Panc1 (cell line): ENCODE measurements around the gene PFKL. TPM values are rescaled to one million over a fixed set of nuclear protein-coding genes. Genes with fewer than 3 reads are reported as not detected.

Experiments used
- ATAC-seq: fragments of 200-7000 bp; cut with Tn5 transposase; 2 replicates; pipeline ENCODE4 v1.9.1; 2020; ENCODE audit warnings: mild to moderate bottlenecking, moderate library complexity
- BruUV-seq: library from RNA; stranded (reverse); fragments of 400-500 nt; replicated peaks from 2 replicates; lab custom pipeline; 2021; lab: Mats Ljungman, UMichigan
- CTCF ChIA-PET: fragments of 300-600 bp; sonication (Branson Sonifier 250); formaldehyde crosslinking; loops from one replicate; lab custom pipeline; 2022; ENCODE audit warnings: antibody characterized with exemption; lab: Charles Lee
- POLR2A ChIA-PET: fragments of 300-600 bp; sonication (Branson Sonifier 250); formaldehyde crosslinking; loops from one replicate; lab custom pipeline; 2022; ENCODE audit warnings: antibody characterized with exemption; lab: Charles Lee
- DNase-seq: peaks from one replicate; pipeline ENCODE4 v3.0.0-alpha.2; 2010; ENCODE audit warnings: low read depth, low spot score
- H3K27ac ChIP-seq: 2 replicates; pipeline ENCODE4 v1.5.1; 2011; ENCODE audit warnings: mild to moderate bottlenecking, low read length, inconsistent platforms
- H3K27me3 ChIP-seq: fragments of 200-500 bp; sonication (Bioruptor generic); 2 replicates; pipeline ENCODE4 v1.6.0; 2014; ENCODE audit warnings: low read length, inconsistent platforms; ENCODE audit not compliant: control insufficient read depth, insufficient read depth
- H3K36me3 ChIP-seq: fragments of 200-500 bp; sonication (Bioruptor generic); 2 replicates; pipeline ENCODE4 v1.5.1; 2014; ENCODE audit warnings: inconsistent platforms, mild to moderate bottlenecking, low read length, moderate library complexity; ENCODE audit not compliant: control insufficient read depth, insufficient read depth
- H3K4me1 ChIP-seq: 2 replicates; pipeline ENCODE4 v1.5.1; 2011; ENCODE audit warnings: inconsistent platforms, mild to moderate bottlenecking, low read length, moderate library complexity; ENCODE audit not compliant: control insufficient read depth, insufficient read depth
- H3K4me3 ChIP-seq, 2 experiments: 2 replicates each; pipeline ENCODE4 v1.5.1; 2011 to 2012; ENCODE audit warnings: low read depth in 2 of 2, low read length in 2 of 2, mild to moderate bottlenecking in 2 of 2, inconsistent platforms in 1 of 2, moderate library complexity in 1 of 2
- H3K9me3 ChIP-seq: fragments of 200-500 bp; sonication (Bioruptor generic); 2 replicates; pipeline ENCODE4 v1.5.1; 2014; ENCODE audit warnings: low read depth, mild to moderate bottlenecking, inconsistent platforms, low read length, moderate library complexity; ENCODE audit not compliant: control insufficient read depth, insufficient read depth
- CTCF ChIP-seq: fragments of 450-650 bp; IDR thresholded peaks from 2 replicates; pipeline ENCODE4 v1.5.1; 2017; ENCODE audit warnings: mild to moderate bottlenecking
- POLR2AphosphoS5 ChIP-seq: IDR thresholded peaks from 2 replicates; pipeline ENCODE4 v1.6.1; 2012; ENCODE audit warnings: mild to moderate bottlenecking, low read depth, low read length, moderate library complexity
- REST ChIP-seq, 2 experiments: IDR thresholded peaks; 2 replicates each; pipeline ENCODE4 v1.6.1; 2011 to 2012; ENCODE audit warnings: low read depth in 2 of 2, control low read depth in 1 of 2, low read length in 1 of 2, mild to moderate bottlenecking in 1 of 2, moderate library complexity in 1 of 2; ENCODE audit not compliant: insufficient read depth in 1 of 2
- SIN3A ChIP-seq: IDR thresholded peaks from 2 replicates; pipeline ENCODE4 v1.6.1; 2012; ENCODE audit warnings: low read depth, mild to moderate bottlenecking, low read length, moderate library complexity, borderline replicate concordance; ENCODE audit not compliant: insufficient read depth
- TCF7L2 ChIP-seq: IDR thresholded peaks from 2 replicates; pipeline ENCODE4 v1.6.1; 2011; ENCODE audit warnings: mild to moderate bottlenecking, low read depth, low read length, inconsistent platforms
- in situ Hi-C: cut with HindIII; loops from 2 replicates; pipeline ENCODE4 v1.10.0; 2016; ENCODE audit warnings: low sequenced_read_pairs, low pct_unique_long_range_greater_than_20kb
- intact Hi-C: fragments of 100-400 bp; cut with micrococcal nuclease; formaldehyde crosslinking; loops from one replicate; pipeline ENCODE4 v1.10.0; 2022; ENCODE audit not compliant: unreplicated experiment
- total RNA-seq: library from RNA; stranded (reverse); gene quantifications from one replicate; pipeline ENCODE4 v1.2.1, GENCODE V29; 2021; ENCODE audit not compliant: unreplicated experiment

PFKL gene
- total RNA-seq, 1 experiment from 2014 or later, result 70.1 TPM

GRCh38 chr21:44333509-44334328, 33.9 kb downstream of the PFKL start:
- no peaks in the 10 kb centered on the region; the same call in 1 of the 2 replicates for H3K4me1 ChIP-seq
- intact Hi-C loops (no loop called here), in situ Hi-C loops (no loop called here)
- ATAC-seq (no peak), DNase-seq (no peak)
- ChIA-PET CTCF (no interaction called here), POLR2A (interaction anchor here (0.7 kb wide), 1 partner anchor 478 kb away, joined by 3 read pairs; no protein-coding TSS in a partner anchor)
- no peaks in the 10 kb centered on the region for H3K9me3 ChIP-seq
- no TSS peak for BruUV-seq
- H3K27ac ChIP-seq, result no peak overlapping the region
- TF ChIP-seq TCF7L2, result no peak
- H3K27me3 ChIP-seq, result no peaks in the 10 kb centered on the region
- H3K4me3 ChIP-seq, result no peak overlapping the region
- H3K36me3 ChIP-seq, result no peaks in the 10 kb centered on the region

GRCh38 chr21:44334329-44335030, 34.6 kb downstream of the PFKL start:
- intact Hi-C loops (no loop called here), in situ Hi-C loops (no loop called here)
- H3K27ac ChIP-seq, result no peak overlapping the region
- no peak for TF ChIP-seq POLR2AphosphoS5
- TF ChIP-seq SIN3A, result no peak
- no peak for TF ChIP-seq CTCF
- no peak for TF ChIP-seq REST (IDR thresholded peaks at IDR 0.05; ENCODE audit: insufficient read depth in 1 of 2, low read depth in 2 of 2, low read length in 1 of 2)
- TF ChIP-seq TCF7L2, result no peak
- CTCF ChIA-PET, result no interaction called here
- ATAC-seq (no peak), DNase-seq (no peak)
- H3K4me3 ChIP-seq, result no peak overlapping the region
- POLR2A ChIA-PET, result interaction anchor here (0.5 kb wide), 1 partner anchor 16 kb away, joined by 3 read pairs; no protein-coding TSS in a partner anchor
- H3K4me1 ChIP-seq, result no peaks in the 10 kb centered on the region
- H3K27me3 ChIP-seq, result no peaks in the 10 kb centered on the region
- no TSS peak for BruUV-seq
- no peaks in the 10 kb centered on the region for H3K9me3 ChIP-seq
- H3K36me3 ChIP-seq, result no peaks in the 10 kb centered on the region
